ENCODE measurements around the gene NOX3. TPM values are rescaled to one million over a fixed set of nuclear protein-coding genes. Genes with fewer than 3 reads are reported as not detected.

NOX3 gene
- total RNA-seq, 1 experiment from 2014 or later = not detected

DNA sequence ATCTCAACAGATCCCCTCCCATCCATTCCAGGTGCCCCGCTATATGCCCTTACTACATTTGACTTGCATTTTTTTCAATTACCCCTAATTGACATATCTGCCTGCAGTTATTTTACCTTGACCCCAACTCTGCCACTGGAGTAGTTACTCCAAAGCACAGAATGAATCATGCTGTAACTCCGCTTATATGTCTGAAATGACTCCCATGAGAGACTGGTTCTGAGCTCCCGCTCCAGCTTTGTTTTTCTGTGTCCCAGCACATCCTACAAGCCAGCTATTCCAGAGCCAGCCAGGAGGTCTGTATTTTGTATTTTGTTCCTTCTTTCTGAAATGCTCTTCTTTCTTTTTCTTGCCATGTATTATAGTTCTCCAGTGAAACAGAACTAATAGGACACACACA, 10.9 kb upstream of the NOX3 start:
- H3K9me3 ChIP-seq (ENCODE audit: control insufficient read depth, low read depth, low read length) = no peaks in the 10 kb centered on the region
- no peak overlapping the region for H3K14ac ChIP-seq (ENCODE audit: insufficient read depth, low read length)
- no peak overlapping the region for H3K23ac ChIP-seq (ENCODE audit: insufficient read length, low read depth, low read length)
- no peak overlapping the region for H3K4ac ChIP-seq (ENCODE audit: low read depth, low read length)
- no peaks in the 10 kb centered on the region for H4K20me1 ChIP-seq (ENCODE audit: control insufficient read depth, insufficient read depth, insufficient read length)
- Mint-ChIP-seq H3K36me3 (ENCODE audit: insufficient read depth in 1 of 3, low read depth in 3 of 3) (peaks cover 10 to 55% (median 25%) of the 10 kb centered on the region in 3 experiments; a peak in 6 of 7 replicates), H3K4me3 (no peak overlapping the region), H3K4me1 (peaks cover 4 to 10% of the 10 kb centered on the region in 2 experiments), H3K9me3 (peaks cover 36 to 40% of the 10 kb centered on the region in 2 experiments), H3K27me3 (ENCODE audit: low read depth) (no peaks in the 10 kb centered on the region), H3K27ac (no peak overlapping the region)
- TF ChIP-seq, protein P1, sequence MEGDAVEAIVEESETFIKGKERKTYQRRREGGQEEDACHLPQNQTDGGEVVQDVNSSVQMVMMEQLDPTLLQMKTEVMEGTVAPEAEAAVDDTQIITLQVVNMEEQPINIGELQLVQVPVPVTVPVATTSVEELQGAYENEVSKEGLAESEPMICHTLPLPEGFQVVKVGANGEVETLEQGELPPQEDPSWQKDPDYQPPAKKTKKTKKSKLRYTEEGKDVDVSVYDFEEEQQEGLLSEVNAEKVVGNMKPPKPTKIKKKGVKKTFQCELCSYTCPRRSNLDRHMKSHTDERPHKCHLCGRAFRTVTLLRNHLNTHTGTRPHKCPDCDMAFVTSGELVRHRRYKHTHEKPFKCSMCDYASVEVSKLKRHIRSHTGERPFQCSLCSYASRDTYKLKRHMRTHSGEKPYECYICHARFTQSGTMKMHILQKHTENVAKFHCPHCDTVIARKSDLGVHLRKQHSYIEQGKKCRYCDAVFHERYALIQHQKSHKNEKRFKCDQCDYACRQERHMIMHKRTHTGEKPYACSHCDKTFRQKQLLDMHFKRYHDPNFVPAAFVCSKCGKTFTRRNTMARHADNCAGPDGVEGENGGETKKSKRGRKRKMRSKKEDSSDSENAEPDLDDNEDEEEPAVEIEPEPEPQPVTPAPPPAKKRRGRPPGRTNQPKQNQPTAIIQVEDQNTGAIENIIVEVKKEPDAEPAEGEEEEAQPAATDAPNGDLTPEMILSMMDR (conservative IDR thresholded peaks at IDR 0.05) = no peak
- H2BK5ac ChIP-seq (ENCODE audit: insufficient read length, low read length) = no peak overlapping the region
- no peak overlapping the region for H2BK120ac ChIP-seq (ENCODE audit: low read depth, low read length, poor library complexity, severe bottlenecking)
- H2BK12ac ChIP-seq (ENCODE audit: insufficient read length, low read depth, low read length) = no peak overlapping the region
- no peak overlapping the region for H2AFZ ChIP-seq (ENCODE audit: low read length)
- H4K91ac ChIP-seq (ENCODE audit: insufficient read length, low read depth, low read length) = no peak overlapping the region
- H3K4me1 ChIP-seq (ENCODE audit: insufficient read depth, low read length) = no peaks in the 10 kb centered on the region
- H2BK20ac ChIP-seq (ENCODE audit: low read depth, low read length, poor library complexity, severe bottlenecking) = no peak overlapping the region
- no peaks in the 10 kb centered on the region for H3K27me3 ChIP-seq (ENCODE audit: insufficient read depth, low read length)
- H3K18ac ChIP-seq (ENCODE audit: insufficient read length, low read depth, low read length) = no peak overlapping the region
- no peaks in the 10 kb centered on the region for H3K79me1 ChIP-seq (ENCODE audit: insufficient read depth, low read depth, low read length, poor library complexity, severe bottlenecking)
- H3K27ac ChIP-seq (ENCODE audit: insufficient read length, low read depth, low read length) = no peak overlapping the region
- no peak overlapping the region for H3K4me2 ChIP-seq (ENCODE audit: insufficient read depth, insufficient read length, low read length)
- H3T11ph ChIP-seq (ENCODE audit: low read length) = no peak overlapping the region
- no peak overlapping the region for H2BK15ac ChIP-seq (ENCODE audit: low read depth, low read length)
- no peak overlapping the region for H3K9ac ChIP-seq (ENCODE audit: extremely low read depth, insufficient read length, low read length)
- H3K23me2 ChIP-seq (ENCODE audit: insufficient read length, low read depth, low read length, poor library complexity, severe bottlenecking) = no peaks in the 10 kb centered on the region
- no CpG with 5 or more reads among the region's 3 CpGs for WGBS (ENCODE audit: extremely low coverage, insufficient read length, low lambda C conversion rate)
- H3K56ac ChIP-seq (ENCODE audit: insufficient read length, low read depth, low read length) = no peak overlapping the region
- DNase-seq = no peak
- no peak overlapping the region for H4K5ac ChIP-seq (ENCODE audit: insufficient read length, low read depth, low read length)
- no peak overlapping the region for H2AK5ac ChIP-seq (ENCODE audit: insufficient read length, low read length)
- H4K8ac ChIP-seq (replicated peaks; ENCODE audit: insufficient read length, low read depth, low read length) = no peak overlapping the region
- no peaks in the 10 kb centered on the region for H3K79me2 ChIP-seq (ENCODE audit: insufficient read depth, low read length)
